T-helper 2 cell treated with Interferon-gamma antibody and Interleukin-4, amounts not matched to agents 100 ng/mL and 5 ng/mL, for 36 hours (primary cell): Measurements from ENCODE around the gene FRG2. TPM values are rescaled to one million over a fixed set of nuclear protein-coding genes. Genes with fewer than 3 reads are reported as not detected.
"Not testable (repeated sequence)": the region's sequence is repeated elsewhere in the genome, so short reads cannot be mapped to it uniquely, and the experiment has no call there.

Experiments used
- intact Hi-C: fragments of 100-400 bp; cut with micrococcal nuclease; formaldehyde crosslinking; loops from one replicate; pipeline ENCODE4 v1.15.1; 2023
- total RNA-seq: library from RNA; stranded (reverse); gene quantifications from 2 replicates; pipeline ENCODE4 v1.2.3, GENCODE V29; 2022

The FRG2 gene
- total RNA-seq, 1 donor from 2014 or later: not detected

GRCh38 chr4:190016369-190017289 is 10.4 kb downstream of the FRG2 start:
- intact Hi-C loops: no loop called here

- intact Hi-C loops: no loop called here
Measured at GRCh38 chr4:190015538-190016368, 11.3 kb downstream of the FRG2 start.

DNA sequence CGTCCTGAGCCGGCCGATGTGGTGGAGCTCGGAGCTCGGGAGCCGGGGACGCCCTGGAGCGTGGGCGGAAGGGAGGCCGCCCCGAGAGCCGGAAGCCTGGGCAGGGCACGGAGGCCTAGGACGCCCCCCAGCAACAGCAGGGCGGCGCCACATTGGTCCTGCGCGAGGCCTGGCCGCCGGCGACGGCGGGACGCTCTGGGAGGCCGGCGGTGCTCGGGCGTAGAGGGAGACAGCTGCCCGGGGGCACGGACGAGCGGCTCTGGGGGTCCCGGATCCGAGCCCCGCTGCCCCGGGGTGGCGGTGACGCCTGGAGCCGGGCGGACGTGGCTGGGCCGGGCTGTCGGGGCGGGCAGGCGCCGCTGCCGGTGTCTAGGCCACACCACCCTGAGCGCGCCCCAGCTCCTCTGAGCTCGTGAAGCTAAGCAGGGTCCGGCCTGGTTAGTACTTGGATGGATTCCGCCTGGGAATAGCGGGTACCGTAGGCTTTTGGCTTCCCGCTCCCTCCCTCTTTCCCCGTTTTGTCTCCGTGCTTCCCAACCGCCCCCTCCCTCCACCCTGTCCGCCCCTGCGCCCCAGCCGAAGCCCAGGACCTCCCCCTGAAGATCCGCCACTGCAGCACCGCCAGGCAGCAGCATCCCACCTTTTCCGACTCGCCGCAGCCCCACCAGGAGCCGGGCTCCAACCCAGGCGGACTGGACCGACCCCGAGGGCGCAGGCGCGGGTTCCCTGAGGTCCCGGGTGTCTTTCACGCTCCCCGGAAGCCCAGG is 12.1 kb downstream of the FRG2 start:
- intact Hi-C loops: no loop called here

DNA sequence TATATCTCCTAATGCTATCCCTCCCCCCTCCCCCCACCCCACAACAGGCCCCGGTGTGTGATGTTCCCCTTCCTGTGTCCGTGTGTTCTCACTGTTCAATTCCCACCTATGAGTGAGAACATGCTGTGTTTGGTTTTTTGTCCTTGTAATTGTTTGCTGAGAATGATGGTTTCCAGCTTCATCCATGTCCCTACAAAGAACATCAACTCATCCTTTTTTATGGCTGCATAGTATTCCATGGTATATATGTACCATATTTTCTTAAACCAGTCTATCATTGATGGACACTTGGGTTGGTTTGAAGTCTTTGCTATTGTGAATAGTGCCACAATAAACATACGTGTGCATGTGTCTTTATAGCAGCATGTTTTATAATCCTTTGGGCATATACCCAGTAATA is 37.1 kb downstream of the FRG2 start:
- intact Hi-C loops: not testable (repeated sequence)

GRCh38 chr4:189988877-189989431 is 38.1 kb downstream of the FRG2 start:
- intact Hi-C loops: no loop called here

DNA sequence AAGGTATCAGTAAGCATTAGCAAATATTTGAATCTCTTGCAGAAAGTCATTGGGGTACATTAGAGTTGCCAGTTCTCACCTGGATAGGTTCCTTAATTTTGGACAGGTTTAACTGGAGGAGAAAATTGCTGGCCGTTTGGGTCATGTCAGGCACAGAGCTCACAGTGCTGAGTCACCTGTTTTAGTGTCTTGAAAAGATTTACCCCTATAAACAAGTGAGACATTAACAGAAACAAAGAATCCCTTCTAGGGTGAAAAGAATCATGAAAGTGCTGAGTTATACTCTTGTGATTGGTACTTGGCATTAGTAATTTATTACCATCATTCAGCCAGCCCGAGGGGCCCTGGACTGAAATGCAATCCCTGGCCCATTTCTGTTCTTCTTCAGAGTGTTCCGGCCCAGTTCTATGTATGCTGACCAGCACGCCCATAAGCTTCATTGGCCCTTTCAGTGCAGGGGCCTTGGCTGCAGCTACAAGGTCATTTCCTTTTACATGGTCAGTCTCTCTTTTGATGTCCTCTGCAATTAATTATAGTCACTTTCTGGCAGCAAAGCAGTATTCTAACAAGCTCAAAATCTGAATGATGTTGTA is 41.3 kb downstream of the FRG2 start:
- intact Hi-C loops: not testable (repeated sequence)

DNA sequence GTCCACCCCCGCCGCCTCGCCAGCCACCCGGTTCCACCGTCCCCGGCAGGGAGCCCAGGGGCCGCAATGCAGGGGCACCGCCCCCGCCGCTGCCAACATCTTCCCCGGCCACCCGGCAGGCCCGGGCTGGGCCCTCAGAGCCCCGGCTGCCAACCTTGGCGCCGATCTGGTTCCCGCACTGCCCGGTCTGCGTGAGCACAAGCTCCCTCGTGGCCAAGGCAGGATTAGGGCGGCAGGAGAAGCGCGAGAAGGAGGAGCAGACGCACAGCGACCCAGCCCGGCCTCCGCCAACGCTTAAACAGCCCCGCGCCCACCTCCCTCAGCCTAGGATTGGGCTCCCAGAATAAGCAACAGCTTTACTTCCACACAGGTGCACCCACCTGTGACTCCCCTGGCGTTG is 42.4 kb downstream of the FRG2 start:
- intact Hi-C loops: not testable (repeated sequence)

- intact Hi-C loops: not testable (repeated sequence)
Measured at GRCh38 chr4:189983916-189984526, 43.0 kb downstream of the FRG2 start.

- intact Hi-C loops: no loop called here
Measured at GRCh38 chr4:189981970-189982369, 45.1 kb downstream of the FRG2 start.

DNA sequence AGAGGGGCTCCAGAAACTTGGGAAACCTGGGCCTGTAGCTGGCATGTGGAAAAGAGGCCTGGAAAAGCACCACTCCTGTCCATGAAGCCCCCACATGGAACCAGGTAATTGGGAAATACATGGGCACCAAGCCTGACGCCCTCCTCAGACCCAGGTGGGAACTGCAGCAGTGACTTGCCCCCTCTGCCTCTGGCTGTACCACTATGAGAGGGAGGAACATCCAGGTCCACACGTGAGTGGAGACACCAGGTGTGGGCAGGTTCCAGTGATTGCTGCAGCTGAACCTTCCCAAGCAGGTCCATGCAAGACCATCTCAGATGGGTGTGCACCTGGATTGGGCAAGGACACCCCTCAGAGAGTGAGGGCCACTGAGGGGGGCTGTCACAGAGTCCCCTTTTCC is 46.8 kb downstream of the FRG2 start:
- intact Hi-C loops: not testable (repeated sequence)

GRCh38 chr4:189979196-189980047 is 47.6 kb downstream of the FRG2 start:
- intact Hi-C loops: no loop called here

Other genes starting within 250 kb of the FRG2 start
- gene FRG1, start 86.4 kb downstream of the FRG2 start, total RNA-seq: 70.5 and 75.9 TPM in 2 replicates
- gene DBET, start 37.2 kb upstream of the FRG2 start, total RNA-seq: not detected in 2 replicates
- 0.09 TPM in 1 of 2 replicates, not detected in the other for gene DUX4, start 146.5 kb upstream of the FRG2 start, total RNA-seq